HG02885 (cell line): ENCODE measurements around the gene ABCB11.

ENCODE experiments used
- ATAC-seq: cut with Tn5 transposase; IDR thresholded peaks from one replicate; pipeline ENCODE4 v1.9.1; 2021; ENCODE audit warnings: mild to moderate bottlenecking; ENCODE audit not compliant: unreplicated experiment, poor library complexity

Gene ABCB11

GRCh38 chr2:169010633-169011460 is 20.3 kb downstream of the ABCB11 start:
- ATAC-seq = no peak

GRCh38 chr2:169009865-169010579 is 21.1 kb downstream of the ABCB11 start:
- no peak for ATAC-seq

- no peak for ATAC-seq
Observed at GRCh38 chr2:169007941-169008340, 23.2 kb downstream of the ABCB11 start.

GRCh38 chr2:169007356-169007755 is 23.8 kb downstream of the ABCB11 start:
- no peak for ATAC-seq

- no peak for ATAC-seq
Observed at GRCh38 chr2:169006665-169007064, 24.5 kb downstream of the ABCB11 start.

- ATAC-seq = no peak
Observed at GRCh38 chr2:169005994-169006393, 25.1 kb downstream of the ABCB11 start.

- ATAC-seq = no peak
Observed at GRCh38 chr2:169005080-169005598, 26.0 kb downstream of the ABCB11 start.

- ATAC-seq = no peak
Observed at GRCh38 chr2:169002161-169002738, 28.9 kb downstream of the ABCB11 start.

GRCh38 chr2:169001116-169001815 is 29.9 kb downstream of the ABCB11 start:
- ATAC-seq = no peak

- ATAC-seq = no peak
Observed at GRCh38 chr2:168999668-169000213, 31.4 kb downstream of the ABCB11 start.

GRCh38 chr2:168998609-168999211 is 32.4 kb downstream of the ABCB11 start:
- no peak for ATAC-seq

GRCh38 chr2:168997794-168998193 is 33.3 kb downstream of the ABCB11 start:
- no peak for ATAC-seq

- ATAC-seq = no peak
Observed at GRCh38 chr2:168997118-168997521, 34.0 kb downstream of the ABCB11 start.

- ATAC-seq = no peak
Observed at GRCh38 chr2:168995744-168996143, 35.4 kb downstream of the ABCB11 start.

- ATAC-seq = no peak
Observed at GRCh38 chr2:168993538-168993937, 37.6 kb downstream of the ABCB11 start.

- ATAC-seq = no peak
Observed at GRCh38 chr2:168992591-168993349, 38.4 kb downstream of the ABCB11 start.

GRCh38 chr2:168992026-168992425 is 39.1 kb downstream of the ABCB11 start:
- no peak for ATAC-seq

- ATAC-seq = no peak
Observed at GRCh38 chr2:168988755-168989154, 42.4 kb downstream of the ABCB11 start.

GRCh38 chr2:168986398-168986943 is 44.7 kb downstream of the ABCB11 start:
- ATAC-seq = no peak
